Suprapubic skin (tissue), 4 donors: ENCODE results near the gene CHAF1A.

Source experiments
- EP300 ChIP-seq: sonication (generic); formaldehyde crosslinking; IDR thresholded peaks from one replicate; pipeline ENCODE4 v1.6.1; 2017; ENCODE audit warnings: antibody characterized with exemption
- POLR2AphosphoS5 ChIP-seq, 3 donors: sonication (generic); formaldehyde crosslinking; IDR thresholded peaks; one replicate each; pipeline ENCODE4 v1.6.1; 2017; ENCODE audit warnings: antibody characterized with exemption in 3 of 3
- TF ChIP-seq, protein P1 (sequence below), 2 donors: fragments of 200-600 bp in 1 of 2; fragments of 450-650 bp in 1 of 2; sonication (generic) in 1 of 2; IDR thresholded peaks; one replicate each; pipeline ENCODE4 v1.5.1; 2016 to 2019; ENCODE audit warnings: antibody characterized with exemption in 2 of 2, mild to moderate bottlenecking in 1 of 2, moderate library complexity in 1 of 2

DNA sequence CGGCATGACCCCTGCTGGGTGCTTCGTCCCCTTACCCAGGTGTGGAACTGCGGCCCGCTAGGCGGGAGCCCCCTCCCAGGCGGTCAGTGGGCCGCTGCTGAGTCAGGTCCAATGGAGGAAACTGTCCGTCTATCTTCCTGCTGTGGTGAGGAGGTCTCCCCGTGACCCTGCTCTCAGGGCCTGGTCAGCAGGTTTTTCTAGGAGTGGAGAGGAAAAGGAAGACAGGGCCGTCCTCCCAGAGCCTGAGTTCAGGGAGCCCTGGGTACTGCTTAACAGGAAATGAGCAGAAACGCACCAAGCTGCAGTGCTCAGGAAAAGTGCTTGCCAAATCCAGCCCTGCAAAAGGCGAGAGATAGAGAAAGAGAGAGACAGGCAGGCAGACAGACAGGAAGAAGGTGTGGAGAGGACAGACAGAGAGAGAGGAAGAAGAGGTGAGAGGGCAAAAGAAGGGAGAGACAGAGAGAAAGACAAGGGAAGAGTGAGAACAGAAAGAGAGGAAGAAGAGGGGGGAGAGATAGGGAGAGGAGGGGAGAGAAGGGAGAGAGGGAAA, 12.3 kb upstream of the CHAF1A start:
- TF ChIP-seq, protein P1, sequence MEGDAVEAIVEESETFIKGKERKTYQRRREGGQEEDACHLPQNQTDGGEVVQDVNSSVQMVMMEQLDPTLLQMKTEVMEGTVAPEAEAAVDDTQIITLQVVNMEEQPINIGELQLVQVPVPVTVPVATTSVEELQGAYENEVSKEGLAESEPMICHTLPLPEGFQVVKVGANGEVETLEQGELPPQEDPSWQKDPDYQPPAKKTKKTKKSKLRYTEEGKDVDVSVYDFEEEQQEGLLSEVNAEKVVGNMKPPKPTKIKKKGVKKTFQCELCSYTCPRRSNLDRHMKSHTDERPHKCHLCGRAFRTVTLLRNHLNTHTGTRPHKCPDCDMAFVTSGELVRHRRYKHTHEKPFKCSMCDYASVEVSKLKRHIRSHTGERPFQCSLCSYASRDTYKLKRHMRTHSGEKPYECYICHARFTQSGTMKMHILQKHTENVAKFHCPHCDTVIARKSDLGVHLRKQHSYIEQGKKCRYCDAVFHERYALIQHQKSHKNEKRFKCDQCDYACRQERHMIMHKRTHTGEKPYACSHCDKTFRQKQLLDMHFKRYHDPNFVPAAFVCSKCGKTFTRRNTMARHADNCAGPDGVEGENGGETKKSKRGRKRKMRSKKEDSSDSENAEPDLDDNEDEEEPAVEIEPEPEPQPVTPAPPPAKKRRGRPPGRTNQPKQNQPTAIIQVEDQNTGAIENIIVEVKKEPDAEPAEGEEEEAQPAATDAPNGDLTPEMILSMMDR (IDR thresholded peaks at IDR 0.05), result no peak
- TF ChIP-seq POLR2AphosphoS5 (IDR thresholded peaks at IDR 0.05) (no peak), EP300 (no peak)
